HepG2 (cell line): ENCODE measurements around the gene TLK1. TPM values are rescaled to one million over a fixed set of nuclear protein-coding genes. Genes with fewer than 3 reads are reported as not detected.

Experiments
- CAMTA2 ChIP-seq: sonication (generic); formaldehyde crosslinking; IDR thresholded peaks from 2 replicates; pipeline ENCODE4 v1.4.0; 2020; ENCODE audit warnings: mild to moderate bottlenecking, missing genetic modification reagents, borderline replicate concordance
- ESRRA ChIP-seq: sonication (generic); formaldehyde crosslinking; IDR thresholded peaks from 2 replicates; pipeline ENCODE4 v1.5.1; 2020; ENCODE audit warnings: mild to moderate bottlenecking, low read depth, missing genetic modification reagents
- HNRNPLL ChIP-seq: fragments of 200-400 bp; formaldehyde crosslinking; IDR thresholded peaks from 2 replicates; pipeline ENCODE4 v1.6.1; 2017; ENCODE audit warnings: mild to moderate bottlenecking, low read depth, low read length; ENCODE audit not compliant: poor library complexity, severe bottlenecking
- KDM4B ChIP-seq: sonication (generic); formaldehyde crosslinking; IDR thresholded peaks from 2 replicates; pipeline ENCODE4 v1.4.0; 2020; ENCODE audit warnings: missing genetic modification reagents
- KLF6 ChIP-seq: IDR thresholded peaks from 2 replicates; pipeline ENCODE4 v1.8.0; 2016; ENCODE audit warnings: missing biosample characterization, missing genetic modification reagents
- KMT2B ChIP-seq: IDR thresholded peaks from 2 replicates; pipeline ENCODE4 v1.6.1; 2016; ENCODE audit warnings: missing genetic modification reagents, missing compliant biosample characterization
- SIN3A ChIP-seq: IDR thresholded peaks from 2 replicates; pipeline ENCODE4 v1.6.1; 2011; ENCODE audit warnings: low read depth, mild to moderate bottlenecking, control low read depth, low read length, borderline replicate concordance
- ZC3H4 ChIP-seq: sonication (generic); formaldehyde crosslinking; IDR thresholded peaks from 2 replicates; pipeline ENCODE4 v1.4.0; 2020; ENCODE audit warnings: missing genetic modification reagents, borderline replicate concordance
- ZNF335 ChIP-seq: sonication (generic); formaldehyde crosslinking; IDR thresholded peaks from 2 replicates; pipeline ENCODE4 v1.4.0; 2020; ENCODE audit warnings: missing genetic modification reagents
- ZNF34 ChIP-seq: sonication (generic); formaldehyde crosslinking; IDR thresholded peaks from 2 replicates; pipeline ENCODE4 v1.4.0; 2020; ENCODE audit warnings: mild to moderate bottlenecking, missing genetic modification reagents, borderline replicate concordance
- ZNF501 ChIP-seq: sonication (generic); formaldehyde crosslinking; IDR thresholded peaks from 2 replicates; pipeline ENCODE4 v1.5.1; 2020; ENCODE audit warnings: mild to moderate bottlenecking, moderate library complexity, missing genetic modification reagents
- ZNF543 ChIP-seq: sonication (generic); formaldehyde crosslinking; IDR thresholded peaks from 2 replicates; pipeline ENCODE4 v1.4.0; 2020; ENCODE audit warnings: mild to moderate bottlenecking, missing genetic modification reagents
- ZNF672 ChIP-seq: sonication (generic); formaldehyde crosslinking; IDR thresholded peaks from 2 replicates; pipeline ENCODE4 v1.8.1; 2022; ENCODE audit warnings: missing genetic modification reagents
- ZNF788 ChIP-seq: sonication (generic); formaldehyde crosslinking; IDR thresholded peaks from 2 replicates; pipeline ENCODE4 v1.5.0; 2020; ENCODE audit warnings: mild to moderate bottlenecking, missing genetic modification reagents, borderline replicate concordance
- ZSCAN21 ChIP-seq: sonication (generic); formaldehyde crosslinking; IDR thresholded peaks from 2 replicates; pipeline ENCODE4 v1.8.0; 2022; ENCODE audit warnings: mild to moderate bottlenecking, missing genetic modification reagents, moderate library complexity, borderline replicate concordance
- polyA plus RNA-seq, 8 experiments: library from polyadenylated mRNA; depleted of rRNA in 3 of 8; stranded (reverse) in 7 of 8; unstranded in 1 of 8; fragments of >200 nt; fragmentation: Illumina TruSeq in 4 of 8; extraction: Trizol in 4 of 8; gene quantifications; 2 replicates each; pipeline versions ENCODE4 v1.2.1 to v1.2.3, GENCODE V29; 2011 to 2016; ENCODE audit warnings: low read depth in 4 of 8, missing spikeins in 1 of 8, mixed read lengths in 1 of 8; ENCODE audit not compliant: insufficient read depth in 1 of 8
- total RNA-seq, 5 experiments: library from RNA; depleted of rRNA; stranded (reverse); fragments of >200 nt; fragmentation: Illumina TruSeq; extraction: Trizol; gene quantifications; 2 replicates each; pipeline ENCODE4 v1.2.3, GENCODE V29; 2016; ENCODE audit warnings: low read depth in 1 of 5
- TF ChIP-seq, protein P1 (sequence below): sonication (generic); formaldehyde crosslinking; conservative IDR thresholded peaks from 2 replicates; pipeline ENCODE4 v1.4.0; 2020; ENCODE audit warnings: missing genetic modification reagents
- TF ChIP-seq, protein P2 (sequence below): sonication (generic); formaldehyde crosslinking; conservative IDR thresholded peaks from 2 replicates; pipeline ENCODE4 v1.8.0; 2022; ENCODE audit warnings: mild to moderate bottlenecking, moderate library complexity, missing genetic modification reagents
- TF ChIP-seq, protein P3 (sequence below), 2 experiments: fragments of 450-650 bp in 1 of 2; sonication (generic) in 1 of 2; formaldehyde crosslinking; IDR thresholded peaks; 2 replicates each; pipeline versions ENCODE4 v1.5.0 to v1.8.0; 2020 to 2022; ENCODE audit warnings: mild to moderate bottlenecking in 1 of 2, missing genetic modification reagents in 1 of 2
- TF ChIP-seq, protein P4 (sequence below): sonication (generic); formaldehyde crosslinking; IDR thresholded peaks from 2 replicates; pipeline ENCODE4 v1.5.1; 2020; ENCODE audit warnings: missing genetic modification reagents, mild to moderate bottlenecking, borderline replicate concordance
- TF ChIP-seq, protein P5 (sequence below): sonication (generic); formaldehyde crosslinking; IDR thresholded peaks from 2 replicates; pipeline ENCODE4 v1.5.1; 2020; ENCODE audit warnings: mild to moderate bottlenecking, missing genetic modification reagents, borderline replicate concordance

TLK1 gene
- total and polyA plus RNA-seq, 2 of the 13 experiments (the other 11 are each of a cell fraction or from before 2014, with no cell fraction given), result 16.8 to 28.7 TPM

DNA sequence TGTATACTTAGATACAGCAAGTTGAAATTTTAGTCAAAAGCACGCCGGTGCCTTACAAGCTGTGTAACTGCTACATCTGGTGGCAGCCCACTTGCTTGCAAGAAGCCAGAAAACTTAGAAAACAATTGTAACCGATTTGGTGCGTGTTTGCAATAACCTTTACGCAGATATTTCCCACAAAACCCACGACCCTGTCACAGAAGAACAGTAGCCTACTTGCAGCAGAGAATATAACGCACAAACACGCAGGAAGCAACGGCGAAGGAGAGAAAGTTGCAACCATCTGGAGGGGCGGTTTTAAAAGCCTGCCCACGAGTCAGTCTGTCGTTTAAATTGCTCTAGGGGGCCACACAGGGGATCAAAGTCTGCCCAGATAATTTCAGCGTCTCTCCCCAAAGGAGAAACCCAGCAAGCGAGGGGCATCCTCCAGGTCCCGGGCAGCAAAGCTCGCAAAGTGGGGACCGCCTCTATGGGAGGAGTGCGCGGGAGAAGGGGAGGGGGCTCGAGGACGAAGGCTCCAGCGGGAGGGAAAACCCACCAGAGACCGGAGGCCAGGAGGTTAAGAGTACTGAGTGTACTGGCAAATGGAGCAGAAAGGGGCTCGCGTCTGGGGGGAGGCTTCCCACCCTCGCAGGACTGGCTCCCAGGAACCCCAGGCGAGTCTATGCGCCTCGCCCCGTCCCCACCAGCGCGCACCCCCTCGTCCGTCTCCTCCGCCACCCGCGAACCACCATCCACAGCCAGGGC, 1.1 kb downstream of the TLK1 start (continued):
- TF ChIP-seq ESRRA (CRISPR knock-in tag), result 0 out of 2 replicates have a peak, but pooled peaks have one; percentile 21
- no peak for TF ChIP-seq KDM4B (CRISPR knock-in tag)
- peak; percentile 23; the same call in 1 of the 2 replicates for TF ChIP-seq ZNF788 (CRISPR knock-in tag)
- peak; percentile 34; the same call in 1 of the 2 replicates for TF ChIP-seq KLF6 (CRISPR knock-in tag)
- TF ChIP-seq SIN3A, result peak; percentile 72; the same call in 1 of the 2 replicates
- no peak for TF ChIP-seq ZNF335 (CRISPR knock-in tag)
- TF ChIP-seq, protein P1, sequence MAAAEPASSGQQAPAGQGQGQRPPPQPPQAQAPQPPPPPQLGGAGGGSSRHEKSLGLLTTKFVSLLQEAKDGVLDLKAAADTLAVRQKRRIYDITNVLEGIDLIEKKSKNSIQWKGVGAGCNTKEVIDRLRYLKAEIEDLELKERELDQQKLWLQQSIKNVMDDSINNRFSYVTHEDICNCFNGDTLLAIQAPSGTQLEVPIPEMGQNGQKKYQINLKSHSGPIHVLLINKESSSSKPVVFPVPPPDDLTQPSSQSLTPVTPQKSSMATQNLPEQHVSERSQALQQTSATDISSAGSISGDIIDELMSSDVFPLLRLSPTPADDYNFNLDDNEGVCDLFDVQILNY (CRISPR knock-in tag), result peak; percentile 43; the same call in 1 of the 2 replicates
- peak; percentile 20; the same call in 1 of the 2 replicates for TF ChIP-seq ZSCAN21 (CRISPR knock-in tag)
- TF ChIP-seq, protein P2, sequence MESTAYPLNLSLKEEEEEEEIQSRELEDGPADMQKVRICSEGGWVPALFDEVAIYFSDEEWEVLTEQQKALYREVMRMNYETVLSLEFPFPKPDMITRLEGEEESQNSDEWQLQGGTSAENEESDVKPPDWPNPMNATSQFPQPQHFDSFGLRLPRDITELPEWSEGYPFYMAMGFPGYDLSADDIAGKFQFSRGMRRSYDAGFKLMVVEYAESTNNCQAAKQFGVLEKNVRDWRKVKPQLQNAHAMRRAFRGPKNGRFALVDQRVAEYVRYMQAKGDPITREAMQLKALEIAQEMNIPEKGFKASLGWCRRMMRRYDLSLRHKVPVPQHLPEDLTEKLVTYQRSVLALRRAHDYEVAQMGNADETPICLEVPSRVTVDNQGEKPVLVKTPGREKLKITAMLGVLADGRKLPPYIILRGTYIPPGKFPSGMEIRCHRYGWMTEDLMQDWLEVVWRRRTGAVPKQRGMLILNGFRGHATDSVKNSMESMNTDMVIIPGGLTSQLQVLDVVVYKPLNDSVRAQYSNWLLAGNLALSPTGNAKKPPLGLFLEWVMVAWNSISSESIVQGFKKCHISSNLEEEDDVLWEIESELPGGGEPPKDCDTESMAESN (CRISPR knock-in tag), result no peak
- TF ChIP-seq HNRNPLL, result peak; percentile 25
- TF ChIP-seq ZNF543 (CRISPR knock-in tag), result peak; percentile 39
- TF ChIP-seq, protein P3, sequence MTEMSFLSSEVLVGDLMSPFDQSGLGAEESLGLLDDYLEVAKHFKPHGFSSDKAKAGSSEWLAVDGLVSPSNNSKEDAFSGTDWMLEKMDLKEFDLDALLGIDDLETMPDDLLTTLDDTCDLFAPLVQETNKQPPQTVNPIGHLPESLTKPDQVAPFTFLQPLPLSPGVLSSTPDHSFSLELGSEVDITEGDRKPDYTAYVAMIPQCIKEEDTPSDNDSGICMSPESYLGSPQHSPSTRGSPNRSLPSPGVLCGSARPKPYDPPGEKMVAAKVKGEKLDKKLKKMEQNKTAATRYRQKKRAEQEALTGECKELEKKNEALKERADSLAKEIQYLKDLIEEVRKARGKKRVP (CRISPR knock-in tag; IDR thresholded peaks at IDR 0.05), result 0 out of 4 replicates have a peak, but pooled peaks of 1 of the 2 experiments have one; percentile 7
- 0 out of 2 replicates have a peak, but pooled peaks have one; percentile 34 for TF ChIP-seq CAMTA2 (CRISPR knock-in tag)
- TF ChIP-seq ZNF34 (CRISPR knock-in tag), result 0 out of 2 replicates have a peak, but pooled peaks have one; percentile 5
- TF ChIP-seq ZNF501 (CRISPR knock-in tag), result peak; percentile 85
- TF ChIP-seq ZC3H4 (CRISPR knock-in tag), result no peak
- no peak for TF ChIP-seq ZNF672
- TF ChIP-seq, protein P4, sequence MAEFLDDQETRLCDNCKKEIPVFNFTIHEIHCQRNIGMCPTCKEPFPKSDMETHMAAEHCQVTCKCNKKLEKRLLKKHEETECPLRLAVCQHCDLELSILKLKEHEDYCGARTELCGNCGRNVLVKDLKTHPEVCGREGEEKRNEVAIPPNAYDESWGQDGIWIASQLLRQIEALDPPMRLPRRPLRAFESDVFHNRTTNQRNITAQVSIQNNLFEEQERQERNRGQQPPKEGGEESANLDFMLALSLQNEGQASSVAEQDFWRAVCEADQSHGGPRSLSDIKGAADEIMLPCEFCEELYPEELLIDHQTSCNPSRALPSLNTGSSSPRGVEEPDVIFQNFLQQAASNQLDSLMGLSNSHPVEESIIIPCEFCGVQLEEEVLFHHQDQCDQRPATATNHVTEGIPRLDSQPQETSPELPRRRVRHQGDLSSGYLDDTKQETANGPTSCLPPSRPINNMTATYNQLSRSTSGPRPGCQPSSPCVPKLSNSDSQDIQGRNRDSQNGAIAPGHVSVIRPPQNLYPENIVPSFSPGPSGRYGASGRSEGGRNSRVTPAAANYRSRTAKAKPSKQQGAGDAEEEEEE (CRISPR knock-in tag), result 0 out of 2 replicates have a peak, but pooled peaks have one; percentile 39
- TF ChIP-seq, protein P5, sequence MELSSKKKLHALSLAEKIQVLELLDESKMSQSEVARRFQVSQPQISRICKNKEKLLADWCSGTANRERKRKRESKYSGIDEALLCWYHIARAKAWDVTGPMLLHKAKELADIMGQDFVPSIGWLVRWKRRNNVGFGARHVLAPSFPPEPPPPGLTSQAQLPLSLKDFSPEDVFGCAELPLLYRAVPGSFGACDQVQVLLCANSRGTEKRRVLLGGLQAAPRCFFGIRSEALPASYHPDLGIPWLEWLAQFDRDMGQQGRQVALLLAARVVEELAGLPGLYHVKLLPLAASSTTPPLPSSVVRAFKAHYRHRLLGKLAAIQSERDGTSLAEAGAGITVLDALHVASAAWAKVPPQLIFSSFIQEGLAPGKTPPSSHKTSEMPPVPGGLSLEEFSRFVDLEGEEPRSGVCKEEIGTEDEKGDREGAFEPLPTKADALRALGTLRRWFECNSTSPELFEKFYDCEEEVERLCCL (CRISPR knock-in tag), result peak; percentile 61; the same call in 1 of the 2 replicates
- no peak; the same call in none of the 2 replicates for TF ChIP-seq KMT2B
